Measurements from ENCODE around the gene LGR4. TPM values are rescaled to one million over a fixed set of nuclear protein-coding genes. Genes with fewer than 3 reads are reported as not detected.

LGR4 gene
- total and polyA plus RNA-seq, 2 donors from 2014 or later = 22.7 to 109 TPM

- Histone ChIP-seq H3K9me3 (ENCODE audit: control insufficient read depth in 2 of 3, insufficient read depth in 1 of 3, low read length in 3 of 3) (no peaks in the 10 kb centered on the region), H3K4me1 (ENCODE audit: control insufficient read depth in 2 of 3, insufficient read depth in 2 of 3, low read depth in 1 of 3, low read length in 3 of 3) (peaks cover 0 to 10% (median 7%) of the 10 kb centered on the region in 3 donors), H3K27ac (ENCODE audit: low read depth in 2 of 2, low read length in 2 of 2) (no peak overlapping the region), H3K36me3 (ENCODE audit: control insufficient read depth in 2 of 3, insufficient read depth in 3 of 3, low read length in 3 of 3) (no peaks in the 10 kb centered on the region), H3K4me3 (ENCODE audit: low read length in 3 of 3) (no peak overlapping the region), H3K27me3 (ENCODE audit: control insufficient read depth, insufficient read depth, low read length) (no peaks in the 10 kb centered on the region), H3K9ac (ENCODE audit: low read length in 3 of 3) (no peak overlapping the region)
- intact Hi-C loops (cut with DNase I) = no loop called here
- no peak for TF ChIP-seq CTCF (IDR thresholded peaks at IDR 0.05; ENCODE audit: borderline replicate concordance, extremely low read depth, insufficient read depth)
- DNase-seq (no peak), FAIRE-seq (no peak)
These were observed 38.8 kb downstream of the LGR4 start for GRCh38 chr11:27433742-27434141.

GRCh38 chr11:27431808-27432207 lies 40.8 kb downstream of the LGR4 start:
- Histone ChIP-seq H3K27ac (ENCODE audit: low read depth in 2 of 2, low read length in 2 of 2) (no peak overlapping the region), H3K9ac (ENCODE audit: low read length in 3 of 3) (no peak overlapping the region), H3K4me3 (ENCODE audit: low read length in 3 of 3) (no peak overlapping the region), H3K4me1 (ENCODE audit: control insufficient read depth in 2 of 3, insufficient read depth in 2 of 3, low read depth in 1 of 3, low read length in 3 of 3) (peaks cover 0 to 10% (median 7%) of the 10 kb centered on the region in 3 donors), H3K36me3 (ENCODE audit: control insufficient read depth in 2 of 3, insufficient read depth in 3 of 3, low read length in 3 of 3) (no peaks in the 10 kb centered on the region), H3K9me3 (ENCODE audit: control insufficient read depth in 2 of 3, insufficient read depth in 1 of 3, low read length in 3 of 3) (no peaks in the 10 kb centered on the region), H3K27me3 (ENCODE audit: control insufficient read depth, insufficient read depth, low read length) (no peaks in the 10 kb centered on the region)
- TF ChIP-seq CTCF (IDR thresholded peaks at IDR 0.05; ENCODE audit: borderline replicate concordance, extremely low read depth, insufficient read depth) = no peak
- FAIRE-seq (no peak), DNase-seq (no peak)
- intact Hi-C loops (cut with DNase I) = no loop called here

DNA sequence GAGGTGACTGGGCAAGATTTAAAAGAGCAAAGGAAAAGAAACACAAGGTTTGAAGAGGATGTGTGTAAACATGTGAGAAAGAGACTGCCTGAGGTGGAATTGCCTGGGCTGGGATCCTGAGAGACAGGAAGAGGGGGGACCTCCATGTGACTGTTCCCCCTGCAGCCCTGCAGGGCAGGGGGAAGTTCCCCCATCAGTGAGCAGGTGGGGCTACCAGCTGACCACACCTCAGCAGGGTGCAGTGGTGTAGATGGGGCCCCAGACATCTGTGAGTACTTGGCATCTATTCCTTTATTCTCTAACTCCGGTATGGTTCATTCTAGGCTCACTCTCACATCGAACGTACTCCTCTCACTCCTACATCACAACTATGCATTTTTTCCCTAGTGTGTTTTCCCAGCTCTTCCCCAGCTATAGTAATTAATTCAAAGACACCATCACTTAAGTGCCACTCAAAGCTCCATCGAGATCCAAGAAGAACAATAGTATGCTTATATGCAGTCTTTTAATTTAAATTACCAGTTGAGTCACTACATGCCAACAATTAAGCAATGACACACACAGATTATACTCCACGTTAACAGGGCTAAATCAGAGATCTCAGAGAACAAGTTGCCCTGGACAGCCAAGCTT lies 42.7 kb downstream of the LGR4 start:
- H3K36me3 ChIP-seq (ENCODE audit: control insufficient read depth in 2 of 3, insufficient read depth in 3 of 3, low read length in 3 of 3) = peaks cover 0 to 6% (median 0%) of the 10 kb centered on the region in 3 donors
- no peak overlapping the region for H3K27ac ChIP-seq (ENCODE audit: low read depth in 2 of 2, low read length in 2 of 2)
- H3K9ac ChIP-seq (ENCODE audit: low read length in 3 of 3) = no peak overlapping the region
- intact Hi-C loops (cut with DNase I) = no loop called here
- H3K4me3 ChIP-seq (ENCODE audit: low read length in 3 of 3) = no peak overlapping the region
- H3K9me3 ChIP-seq (ENCODE audit: control insufficient read depth in 2 of 3, insufficient read depth in 1 of 3, low read length in 3 of 3) = no peaks in the 10 kb centered on the region
- TF ChIP-seq CTCF (IDR thresholded peaks at IDR 0.05; ENCODE audit: borderline replicate concordance, extremely low read depth, insufficient read depth) = no peak
- H3K4me1 ChIP-seq (ENCODE audit: control insufficient read depth in 2 of 3, insufficient read depth in 2 of 3, low read depth in 1 of 3, low read length in 3 of 3) = peaks cover 0 to 15% (median 10%) of the 10 kb centered on the region in 3 donors
- DNase-seq (no peak), FAIRE-seq (no peak)
- H3K27me3 ChIP-seq (ENCODE audit: control insufficient read depth, insufficient read depth, low read length) = no peaks in the 10 kb centered on the region

Data from kidney (tissue), 14 donors.